T-helper 1 cell treated with Interleukin-12 subunit alpha and Interleukin-12 subunit beta and Interleukin-4 antibody, amounts not matched to agents 30 ng/mL and 1 ng/mL, for 36 hours (primary cell): ENCODE measurements around the gene SLC28A3. TPM values are rescaled to one million over a fixed set of nuclear protein-coding genes. Genes with fewer than 3 reads are reported as not detected.

Source experiments
- intact Hi-C: fragments of 100-400 bp; cut with micrococcal nuclease; formaldehyde crosslinking; loops from one replicate; pipeline ENCODE4 v1.15.1; 2024
- total RNA-seq: library from RNA; stranded (reverse); gene quantifications from 2 replicates; pipeline ENCODE4 v1.2.3, GENCODE V29; 2022

Gene SLC28A3
- total RNA-seq, 1 donor from 2014 or later = 0.98 TPM

DNA sequence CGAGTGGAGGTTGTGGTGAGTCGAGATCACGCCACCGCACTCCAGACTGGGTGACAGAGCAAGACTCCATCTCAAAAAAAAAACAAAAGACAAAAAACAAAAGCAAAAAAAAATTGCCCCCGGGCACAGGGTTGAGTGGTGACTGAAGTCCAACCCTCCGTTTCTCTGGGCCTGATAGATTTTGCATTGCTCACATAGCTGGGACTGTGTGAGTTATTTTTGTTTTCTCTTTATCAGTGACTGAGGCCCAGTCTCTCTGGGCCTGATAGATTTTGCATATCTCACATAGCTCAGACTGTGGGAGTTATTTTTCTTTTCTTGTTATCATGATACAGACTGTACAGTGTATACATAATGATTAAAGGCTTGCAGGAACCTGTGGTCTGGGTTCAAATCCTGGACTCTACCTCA, 2.6 kb upstream of the SLC28A3 start:
- intact Hi-C loops = no loop called here

DNA sequence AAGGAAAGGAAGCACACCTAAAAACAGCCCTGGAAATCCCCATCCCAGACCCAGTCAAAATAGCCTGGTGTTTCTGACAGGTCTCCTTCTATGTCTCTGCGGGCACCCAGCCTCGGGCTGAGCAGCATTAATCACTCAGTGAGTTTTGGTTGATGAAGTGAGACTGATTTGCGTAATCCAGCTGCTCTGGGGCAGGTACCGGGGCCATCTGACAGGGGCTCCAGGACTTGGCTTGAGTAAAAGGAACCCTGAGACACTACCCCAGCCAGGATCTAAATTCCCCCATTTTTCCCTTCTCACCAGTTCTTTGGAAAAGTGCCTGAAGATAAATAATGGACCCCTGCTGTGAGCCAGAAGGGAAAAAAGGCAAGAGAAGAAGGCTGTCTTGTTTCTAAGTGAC, 596 bp downstream of the SLC28A3 start:
- intact Hi-C loops = no loop called here

DNA sequence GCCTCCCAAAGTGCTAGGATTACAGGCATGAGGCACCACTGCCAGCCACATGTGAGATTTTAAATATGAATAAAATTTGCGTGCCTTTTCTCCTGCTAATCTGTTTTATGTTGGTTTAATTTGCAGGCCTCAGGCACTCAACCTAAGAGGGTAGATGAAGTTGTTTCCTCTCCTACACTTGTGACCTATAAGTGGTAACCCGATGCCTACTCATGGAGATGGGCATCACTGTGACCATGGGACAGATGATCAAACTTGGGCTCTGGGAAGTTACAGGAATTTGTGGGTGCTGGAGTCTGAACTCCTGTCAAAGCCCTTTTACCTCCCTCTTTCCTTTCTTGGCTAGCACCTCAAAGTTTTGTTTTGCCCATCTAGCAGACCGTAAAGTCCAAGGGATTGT, 1.1 kb downstream of the SLC28A3 start:
- intact Hi-C loops = no loop called here

DNA sequence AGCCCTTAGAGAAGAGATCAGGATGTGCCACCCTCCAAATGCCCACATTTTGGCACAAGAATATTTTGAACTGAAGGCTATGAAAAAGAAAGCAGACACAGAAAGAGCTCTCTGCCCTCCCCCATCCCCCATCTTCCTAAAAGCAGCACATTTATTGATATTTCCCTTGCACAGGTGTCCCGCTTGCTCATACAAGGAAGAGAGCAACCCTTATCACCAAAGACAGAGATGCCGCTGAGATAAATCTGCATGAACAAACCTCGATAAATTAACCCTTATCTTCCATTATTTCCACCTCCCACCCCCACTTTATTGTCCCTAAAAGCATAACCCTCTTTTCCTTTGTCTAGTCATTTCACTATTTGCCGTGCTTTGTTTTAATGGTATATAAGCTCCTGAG, 1.8 kb downstream of the SLC28A3 start:
- intact Hi-C loops = no loop called here

DNA sequence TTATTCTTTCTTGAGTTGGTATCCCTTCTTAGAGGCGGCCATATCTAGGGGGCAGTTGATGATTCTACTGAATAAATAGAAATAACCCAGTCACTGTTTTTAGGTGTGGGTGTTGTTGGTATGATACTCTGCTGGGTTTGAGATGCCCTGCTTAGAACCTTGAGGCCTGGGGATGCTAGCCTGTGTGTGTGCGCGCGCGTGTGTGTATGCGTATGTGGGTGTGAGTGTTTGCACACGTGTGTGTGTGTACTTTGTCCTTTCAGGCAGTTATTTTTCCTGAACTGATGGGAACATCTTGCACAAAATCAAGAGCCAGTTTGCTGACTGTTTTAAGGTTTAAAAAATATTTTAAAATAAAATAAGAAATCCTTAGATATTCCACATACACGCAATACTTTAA, 3.3 kb downstream of the SLC28A3 start:
- intact Hi-C loops = no loop called here

DNA sequence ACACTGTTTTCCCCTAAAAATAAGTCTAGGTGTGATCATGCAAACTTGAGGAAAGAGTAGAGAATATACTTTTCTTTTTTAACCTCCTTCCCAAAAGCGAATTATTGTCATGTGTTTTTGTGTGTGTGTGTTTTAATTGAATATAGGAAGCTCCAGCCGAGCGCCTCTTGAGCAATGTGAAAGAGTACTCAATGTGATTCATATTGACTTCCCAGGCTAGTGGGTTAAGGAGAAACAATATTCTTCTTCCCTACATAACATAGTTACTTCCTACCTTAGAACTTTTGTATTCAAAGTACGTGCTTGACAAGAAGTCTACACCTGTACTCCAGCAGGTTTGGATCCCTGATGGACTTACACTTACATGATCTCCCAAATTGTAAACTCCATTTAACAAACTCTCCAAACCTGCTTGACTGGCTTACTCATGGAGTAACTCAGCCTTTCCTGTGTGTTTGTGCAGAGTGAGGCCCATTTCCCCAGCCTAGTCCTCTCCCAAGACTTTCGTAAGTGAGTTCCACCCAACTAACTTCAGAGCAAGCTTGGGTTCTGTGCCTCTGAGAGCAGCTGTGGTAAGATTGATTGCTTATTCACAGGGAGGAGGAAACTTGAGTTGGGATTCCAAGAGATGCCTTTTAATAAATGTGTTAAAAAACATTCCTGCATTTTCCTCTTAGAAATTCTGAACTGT, 9.3 kb downstream of the SLC28A3 start:
- intact Hi-C loops = no loop called here

DNA sequence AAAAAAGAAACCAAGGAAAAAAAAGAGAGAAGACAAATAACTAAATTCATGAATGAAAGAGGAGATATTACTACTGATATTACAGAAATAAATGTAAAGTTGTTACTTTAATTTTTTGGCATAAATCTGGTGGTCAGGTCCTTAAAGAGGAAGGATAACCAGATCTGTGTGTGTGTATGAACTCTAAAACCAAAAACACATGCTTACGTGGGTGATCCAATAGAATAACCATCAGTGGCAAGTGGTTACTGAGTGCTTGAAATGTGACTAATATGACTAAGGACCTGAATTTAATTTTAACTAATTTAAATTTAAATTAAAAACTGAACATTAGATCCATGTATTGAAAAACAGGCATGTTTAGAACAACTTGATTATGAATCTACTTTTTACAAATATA, 10.3 kb downstream of the SLC28A3 start:
- intact Hi-C loops = no loop called here

DNA sequence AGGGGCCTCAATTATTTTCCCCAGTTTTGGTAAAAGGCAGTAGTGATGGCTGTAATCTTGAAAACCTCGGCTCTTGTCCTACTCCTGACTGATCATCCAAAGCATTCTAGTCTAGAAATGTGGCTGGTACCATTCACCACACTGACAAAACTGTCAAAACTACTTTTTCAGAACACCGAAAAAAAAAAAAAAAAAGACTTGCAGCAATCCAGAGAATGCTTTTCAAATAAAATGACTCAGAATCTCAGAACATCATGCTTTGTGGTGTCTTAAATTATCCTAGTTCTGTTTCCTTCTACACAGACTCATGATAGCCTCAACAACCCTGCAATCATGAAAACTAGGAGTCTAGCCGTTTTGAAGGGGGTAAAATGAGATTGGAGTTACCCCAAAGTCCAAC, 13.4 kb downstream of the SLC28A3 start:
- intact Hi-C loops = no loop called here

DNA sequence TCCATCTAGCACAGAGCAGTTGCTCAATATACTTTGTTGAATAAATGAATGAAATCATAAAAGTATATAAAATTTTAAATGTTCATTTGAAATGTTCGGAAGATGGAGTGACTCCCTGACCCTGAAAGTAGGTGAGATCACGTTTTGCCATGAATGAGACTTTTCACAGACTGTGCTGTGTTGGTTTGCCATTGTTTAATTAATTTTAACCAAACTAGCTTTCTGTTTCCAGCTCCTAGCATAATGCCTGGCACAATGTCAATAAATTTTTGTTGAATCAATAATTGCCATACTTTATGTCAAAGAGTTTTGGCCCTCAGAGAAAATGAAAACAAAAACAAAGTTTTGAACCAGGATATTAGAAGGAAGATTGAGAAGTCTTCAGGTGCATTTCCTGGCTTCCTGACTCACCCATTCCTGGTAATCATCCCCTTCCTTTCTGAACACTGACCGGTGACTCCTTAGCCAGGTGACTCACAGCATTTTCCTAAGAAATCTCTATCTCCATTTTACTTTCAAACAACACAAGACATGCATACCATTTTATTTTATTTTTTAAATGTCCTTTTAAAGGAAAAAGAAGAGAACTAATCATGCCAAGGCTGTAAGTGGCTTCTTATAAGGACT, 15.1 kb downstream of the SLC28A3 start:
- intact Hi-C loops = no loop called here

DNA sequence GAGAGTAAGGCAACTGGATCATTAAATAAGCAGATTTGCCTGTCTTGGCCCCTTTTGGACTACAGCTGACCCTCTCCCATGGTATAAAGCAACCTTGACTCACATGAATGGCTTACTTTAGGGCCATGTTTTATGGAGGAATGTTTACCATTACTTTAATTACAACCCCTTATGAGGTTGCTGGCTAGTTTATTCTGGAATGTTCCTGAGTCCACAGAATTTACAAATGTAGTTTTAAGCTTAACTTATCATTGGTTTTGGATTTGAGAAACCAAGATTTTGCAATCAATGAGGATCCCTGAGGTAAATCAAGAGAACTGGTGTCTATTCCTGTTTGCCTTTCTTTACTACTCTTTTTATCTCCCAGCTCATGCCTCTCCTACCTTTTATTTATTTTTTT, 15.7 kb downstream of the SLC28A3 start:
- intact Hi-C loops = no loop called here

DNA sequence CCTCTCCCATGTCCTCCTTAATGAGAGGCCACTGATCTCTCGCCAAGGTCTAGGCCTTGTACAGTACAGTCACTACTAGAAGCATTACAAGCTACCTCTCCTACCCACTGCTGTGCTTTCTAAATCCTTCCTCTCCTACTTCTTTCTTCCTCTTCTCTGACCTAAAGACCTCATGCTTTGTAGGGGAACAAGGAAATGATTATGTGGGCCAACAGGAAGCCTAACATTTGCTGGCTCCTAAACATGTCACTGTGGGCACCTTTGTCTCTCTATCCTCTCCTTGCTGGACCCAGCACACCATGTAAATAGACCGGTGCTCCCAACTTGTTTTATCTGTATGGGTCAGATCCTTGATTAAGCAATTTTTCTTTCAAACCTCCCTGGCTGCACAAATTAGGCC, 16.7 kb downstream of the SLC28A3 start:
- intact Hi-C loops = no loop called here

DNA sequence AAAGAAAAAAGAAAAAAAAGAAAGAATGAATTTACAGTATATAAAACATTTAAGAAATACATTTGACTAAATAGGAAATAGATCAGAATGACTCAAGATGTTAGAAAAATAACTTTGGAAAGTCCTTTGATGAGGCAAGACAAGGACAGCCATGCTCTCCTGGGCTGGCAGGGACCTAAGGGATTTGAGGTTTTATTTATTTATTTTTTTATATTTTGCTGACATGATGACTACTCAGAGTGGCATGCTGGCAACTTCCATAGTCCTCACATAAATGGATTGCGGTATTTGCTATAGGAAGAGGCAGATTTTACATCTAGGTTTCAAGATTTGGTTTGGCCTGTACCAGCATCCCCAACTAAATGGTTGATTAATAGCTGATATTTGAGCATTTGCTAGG, 17.7 kb downstream of the SLC28A3 start:
- intact Hi-C loops = no loop called here

DNA sequence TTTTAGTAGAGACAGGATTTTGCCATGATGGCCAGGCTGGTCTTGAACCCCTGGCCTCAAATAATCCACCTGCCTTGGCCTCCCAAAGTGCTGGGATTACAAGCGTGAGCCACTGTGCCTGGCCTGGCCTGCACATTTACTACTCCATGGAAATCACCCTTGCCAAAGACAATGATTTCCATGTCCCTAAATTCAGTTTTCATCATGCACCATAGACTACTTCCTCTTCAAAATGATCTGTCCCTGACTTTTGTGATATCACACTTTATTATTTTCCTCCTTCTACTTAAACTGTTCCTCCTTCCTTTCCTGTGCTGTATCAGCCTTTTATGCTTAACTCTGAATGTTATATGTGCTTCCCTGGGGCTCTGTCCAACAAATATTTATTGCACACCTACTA, 20.3 kb downstream of the SLC28A3 start:
- intact Hi-C loops = no loop called here

DNA sequence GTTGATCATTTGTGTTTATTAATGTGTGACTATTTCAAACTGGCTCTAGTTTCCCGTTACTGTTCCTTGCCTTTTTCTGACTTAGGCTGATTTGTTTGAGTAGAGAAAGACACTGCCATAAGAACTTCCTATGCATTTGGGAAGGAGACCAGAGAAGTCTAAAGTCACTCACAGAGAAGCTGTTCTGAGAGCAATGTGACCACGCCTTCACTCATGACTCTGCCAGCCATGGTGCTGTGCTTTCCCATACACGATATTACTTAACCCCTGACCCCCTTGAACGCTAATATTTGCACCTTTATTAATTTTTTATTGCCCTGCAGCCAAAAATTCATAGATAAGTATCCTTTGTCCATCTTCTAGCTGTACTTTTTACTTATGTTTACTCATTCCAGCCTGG, 20.9 kb downstream of the SLC28A3 start:
- intact Hi-C loops = loop anchor here (5.0 kb wide), 3 partner anchors 482 to 697 kb away; partner anchors contain the start of genes IDNK and UBQLN1

DNA sequence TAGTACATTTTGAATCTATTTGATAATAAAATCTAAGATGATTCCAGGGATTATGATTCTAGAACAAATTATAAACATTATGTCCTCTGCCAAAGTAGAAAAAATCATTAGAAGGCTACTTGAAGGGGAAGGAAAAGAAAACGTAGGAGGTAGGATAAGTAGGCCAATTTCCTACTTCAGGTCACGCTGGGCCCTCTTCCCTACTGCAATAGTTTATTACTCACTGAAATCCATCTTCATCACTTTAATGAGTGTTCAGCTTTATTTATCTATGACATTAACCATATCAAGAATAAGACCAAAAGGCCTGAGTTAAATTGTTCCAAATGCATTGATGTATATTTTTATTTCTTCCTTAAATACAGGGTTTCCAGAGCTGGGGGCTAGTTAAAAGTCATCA, 21.6 kb downstream of the SLC28A3 start:
- intact Hi-C loops = loop anchor here (5.0 kb wide), 3 partner anchors 482 to 697 kb away; partner anchors contain the start of genes IDNK and UBQLN1

DNA sequence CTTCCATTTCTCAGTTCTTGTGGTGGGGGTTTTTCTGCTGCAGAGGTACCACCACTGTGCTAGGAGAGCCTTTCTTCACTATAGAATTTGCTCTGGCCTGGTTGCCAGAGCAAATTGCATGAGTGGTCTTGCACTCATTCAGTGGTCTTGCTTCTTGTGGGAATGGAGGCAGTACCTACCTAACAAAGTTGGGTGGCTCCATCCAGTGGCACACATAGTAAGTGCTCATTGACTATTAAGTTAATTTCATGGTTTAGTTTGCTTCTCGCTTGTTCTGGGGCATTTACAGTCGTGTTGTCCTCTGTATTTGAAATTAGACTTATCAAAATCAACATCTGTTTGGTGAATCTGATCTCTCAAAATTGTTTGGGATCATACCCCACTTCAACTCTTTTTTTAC, 23.0 kb downstream of the SLC28A3 start:
- intact Hi-C loops = loop anchor here (5.0 kb wide), 3 partner anchors 480 to 695 kb away; partner anchors contain the start of genes IDNK and UBQLN1

DNA sequence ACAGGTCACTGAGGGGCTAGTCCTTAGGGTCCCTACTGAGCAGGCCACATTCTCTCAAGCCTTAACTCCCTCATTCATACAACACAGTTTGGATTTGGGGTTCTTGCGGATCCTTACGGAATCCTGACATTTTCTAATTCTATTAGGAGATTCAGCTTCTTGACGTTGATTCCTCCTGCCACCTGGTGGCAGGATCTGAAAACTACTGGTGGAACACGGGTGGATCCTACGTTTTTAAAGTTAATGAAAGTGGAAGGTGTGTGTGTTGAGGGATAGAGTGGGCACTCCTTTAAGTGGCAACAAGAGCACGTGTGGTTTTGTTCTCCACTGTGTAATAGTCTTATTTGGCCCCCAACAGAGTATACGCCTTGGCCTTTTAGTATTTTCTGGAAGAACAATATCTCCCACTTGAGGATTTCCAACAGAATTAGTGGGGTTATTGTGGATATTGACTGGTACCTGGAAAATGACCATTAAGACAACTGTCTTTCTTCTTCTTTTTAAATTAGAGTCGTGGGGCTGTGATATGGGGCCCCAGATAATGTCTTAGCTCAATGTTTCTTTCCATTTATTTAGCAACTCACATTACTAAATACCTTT, 25.2 kb downstream of the SLC28A3 start:
- intact Hi-C loops = loop anchor here (1.0 to 5.0 kb wide), 10 partner anchors 19 to 693 kb away; partner anchors contain the start of genes HNRNPK, IDNK, KIF27 and RMI1

DNA sequence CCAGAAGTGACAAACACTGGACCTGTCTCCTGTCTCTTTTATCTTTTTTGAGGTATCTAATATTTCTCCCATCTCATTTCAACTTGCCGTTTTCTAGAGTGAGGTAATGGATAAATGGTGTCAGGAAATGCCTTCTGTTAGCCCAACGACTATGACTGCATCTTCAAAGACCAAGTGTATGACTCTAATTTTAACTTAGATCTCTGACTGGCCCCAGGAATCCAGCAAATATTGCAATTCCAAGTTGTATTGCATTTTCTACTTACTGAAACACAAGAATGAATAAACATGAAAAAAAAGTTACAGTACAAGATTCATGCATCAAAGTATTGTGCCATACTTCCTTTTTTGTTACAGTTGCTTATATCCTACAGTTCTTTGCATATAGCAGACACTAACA, 26.3 kb downstream of the SLC28A3 start:
- intact Hi-C loops = loop anchor here (2.0 kb wide), 1 partner anchor 44 kb away; no protein-coding TSS in a partner anchor

DNA sequence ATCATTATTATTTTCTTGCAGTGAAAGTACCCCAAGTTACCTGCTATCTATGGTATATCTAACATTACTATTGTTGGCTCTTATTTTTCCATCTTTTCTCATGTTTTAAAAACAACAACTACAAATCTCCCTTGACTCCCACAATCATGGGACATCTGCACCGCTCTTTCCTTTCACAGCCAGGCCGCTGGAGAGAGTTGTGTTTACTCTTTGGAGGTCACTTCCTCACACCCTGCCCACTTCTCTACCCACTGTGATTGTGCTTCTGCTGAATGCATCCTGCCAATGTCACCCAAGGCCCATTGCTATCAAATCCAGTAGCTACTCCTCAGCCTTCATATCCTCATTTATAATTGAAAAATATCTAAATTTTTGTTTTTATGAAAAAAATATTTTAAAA, 29.7 kb downstream of the SLC28A3 start:
- intact Hi-C loops = no loop called here

DNA sequence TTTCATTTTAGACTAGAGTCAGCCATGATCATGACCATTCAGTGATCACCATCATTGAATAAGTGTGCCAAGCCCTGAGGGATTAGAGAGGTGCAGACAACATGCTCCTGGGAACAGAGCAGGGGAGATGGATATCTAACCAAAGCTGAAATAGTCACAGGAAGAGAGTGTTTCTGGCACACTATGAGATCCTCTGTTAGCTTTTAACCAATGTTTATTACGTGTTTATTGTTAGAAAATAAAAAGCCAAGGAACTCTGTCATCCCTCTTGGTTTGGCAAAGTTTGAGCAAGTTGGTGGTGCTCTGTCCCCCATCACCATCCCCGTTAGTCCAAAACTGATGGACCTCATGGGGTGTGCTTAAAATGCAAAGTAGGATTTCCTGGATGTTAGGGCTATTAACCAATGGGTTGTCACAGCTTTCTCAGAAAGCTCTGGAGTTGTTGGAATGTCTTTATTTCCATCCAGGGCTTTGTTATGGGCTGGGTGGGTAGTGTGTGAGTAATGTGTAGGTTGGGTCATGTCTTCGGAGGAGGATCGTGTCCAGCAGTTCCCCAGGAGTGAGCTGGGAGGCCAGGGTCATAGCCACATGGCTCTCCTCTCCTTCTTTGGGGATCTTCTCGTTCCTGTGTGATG, 34.9 kb downstream of the SLC28A3 start:
- intact Hi-C loops = no loop called here

DNA sequence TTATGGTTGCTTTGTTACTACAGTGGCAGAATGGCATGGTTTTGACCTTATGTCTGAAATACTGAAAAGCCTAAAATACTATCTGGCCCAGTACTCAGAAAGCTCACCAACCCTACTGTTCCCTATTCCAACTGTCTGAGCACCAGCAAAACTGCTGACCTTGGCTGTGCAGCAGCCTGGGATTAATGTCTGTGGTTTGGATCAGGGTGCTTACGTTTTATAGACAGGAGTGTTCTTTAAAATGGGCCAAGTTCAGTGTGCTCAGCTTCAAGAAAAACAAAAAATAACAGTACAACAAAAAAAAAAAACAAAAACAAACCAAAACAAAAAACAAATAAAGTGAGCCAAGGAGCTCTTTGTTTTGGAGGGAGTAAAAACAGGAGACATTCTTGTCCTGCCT, 36.4 kb downstream of the SLC28A3 start:
- intact Hi-C loops = no loop called here

DNA sequence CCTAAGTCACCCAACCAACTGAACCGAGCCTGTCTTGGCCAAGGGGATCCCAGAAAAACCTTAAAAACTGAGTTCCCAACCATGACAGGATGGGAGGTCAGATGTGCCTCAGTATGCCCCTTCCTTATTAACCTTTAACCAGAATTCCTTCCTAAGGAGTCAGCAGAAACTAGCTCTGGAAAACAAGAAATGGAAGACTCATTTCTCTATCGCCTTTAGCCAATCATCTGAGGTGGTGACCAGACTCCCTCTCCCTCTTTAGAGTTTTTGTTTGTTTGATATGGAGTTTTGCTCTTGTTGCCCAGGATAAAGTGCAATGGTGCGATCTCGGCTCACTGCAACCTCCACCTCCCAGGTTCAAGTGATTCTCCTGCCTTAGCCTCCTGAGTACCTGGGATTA, 37.5 kb downstream of the SLC28A3 start:
- intact Hi-C loops = no loop called here
